UCSD-AML1 (cell line): Measurements from ENCODE around the gene ST6GALNAC3.

Experiments
- DNase-seq: peaks from one replicate; lab custom pipeline; 2025; ENCODE audit not compliant: unreplicated experiment; lab: John Stamatoyannopoulos, UW

The ST6GALNAC3 gene

DNA sequence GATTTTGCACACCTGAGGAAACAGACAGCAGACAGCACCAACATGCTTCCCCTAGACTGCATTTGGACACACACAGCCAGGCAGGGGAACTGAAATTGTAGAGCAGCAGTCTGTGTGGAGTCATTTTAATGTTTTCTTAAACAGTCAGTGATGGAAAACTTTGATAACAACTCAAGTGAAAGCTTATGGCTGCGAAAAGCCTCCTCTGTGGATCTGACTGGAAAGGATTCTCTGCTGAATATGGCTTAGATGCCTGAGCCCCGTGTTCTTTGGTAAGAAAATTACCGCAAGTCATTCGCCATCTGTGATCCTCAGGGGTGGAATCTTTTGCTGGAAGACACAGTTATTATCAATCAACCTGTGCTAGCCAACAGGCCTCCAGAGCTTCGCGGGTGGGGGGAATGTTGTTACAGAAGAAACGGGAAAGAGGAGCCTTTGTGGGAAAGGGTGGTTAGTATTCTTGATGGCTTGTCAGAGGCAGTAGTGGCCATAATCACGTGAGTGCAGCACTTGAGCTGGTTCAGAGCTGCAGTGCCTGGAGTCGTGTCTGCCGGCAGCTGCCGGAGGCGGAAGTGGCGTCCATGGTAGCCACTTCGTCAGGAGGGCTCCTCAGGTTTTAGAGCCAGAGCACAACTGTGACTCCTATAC, 204.7 kb downstream of the ST6GALNAC3 start:
- DNase-seq, result no peak

DNA sequence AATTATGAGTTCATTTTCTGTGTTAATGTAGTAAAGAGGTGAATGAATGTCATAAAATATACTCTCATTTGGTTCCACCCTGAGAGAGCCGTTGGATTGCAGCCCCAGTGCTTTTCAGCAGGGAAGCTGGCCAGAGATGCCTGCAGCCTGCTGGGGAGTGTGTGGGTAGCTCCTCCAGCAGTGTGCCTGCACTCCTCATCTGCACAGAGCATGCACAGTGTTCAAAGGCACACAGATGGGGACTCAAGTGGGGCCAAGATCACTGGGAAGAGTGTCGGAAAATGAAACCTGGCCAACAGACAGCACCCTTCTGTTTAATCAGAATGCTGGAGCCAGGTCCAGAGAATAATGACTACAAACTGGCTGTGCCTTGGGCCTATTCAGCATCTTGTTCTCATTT, 206.8 kb downstream of the ST6GALNAC3 start:
- DNase-seq, result no peak

DNA sequence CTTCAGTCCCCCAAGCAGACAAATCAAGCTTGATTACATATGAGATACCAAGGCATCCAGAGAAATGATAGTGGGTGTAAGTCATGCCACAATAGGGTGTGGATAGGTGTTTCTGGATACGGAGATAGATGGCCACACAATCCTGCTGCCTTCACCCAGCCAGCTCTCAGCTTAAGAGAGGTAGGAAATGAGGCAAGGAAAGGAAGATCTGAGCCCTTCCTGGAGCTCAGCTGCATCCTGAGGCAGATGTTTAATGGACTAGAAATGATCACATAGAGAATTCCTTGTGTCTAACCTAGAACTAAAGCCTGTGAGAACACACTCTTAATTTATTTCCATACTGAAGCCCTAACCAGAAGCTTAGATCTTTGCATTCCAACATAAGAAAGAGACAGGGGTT, 210.3 kb downstream of the ST6GALNAC3 start:
- DNase-seq, result no peak

DNA sequence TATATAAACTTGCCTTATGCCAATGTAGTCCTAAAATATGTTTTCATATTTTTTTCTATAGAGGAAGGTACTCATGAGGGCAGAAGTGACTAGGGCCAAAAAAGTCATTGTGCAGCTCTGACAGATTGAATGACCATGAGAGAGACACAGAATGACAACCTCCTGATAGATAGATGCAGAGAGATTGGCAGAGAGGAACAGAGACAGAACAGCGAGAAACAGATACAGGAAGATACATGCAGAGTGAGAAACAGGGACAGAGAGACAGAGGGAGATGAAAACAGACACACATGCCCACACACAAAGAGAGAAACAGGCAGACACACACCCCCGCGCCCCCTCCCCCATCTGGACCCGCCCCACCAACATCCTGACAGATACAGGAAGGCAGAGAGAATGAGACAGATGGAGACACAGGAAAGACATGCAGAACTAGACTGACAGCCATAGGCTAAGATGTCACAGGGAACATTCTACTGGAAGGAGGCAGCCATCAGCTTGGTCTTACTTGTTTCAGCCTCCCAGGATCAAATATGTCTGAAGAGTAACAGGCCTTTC, 211.1 kb downstream of the ST6GALNAC3 start:
- no peak for DNase-seq

DNA sequence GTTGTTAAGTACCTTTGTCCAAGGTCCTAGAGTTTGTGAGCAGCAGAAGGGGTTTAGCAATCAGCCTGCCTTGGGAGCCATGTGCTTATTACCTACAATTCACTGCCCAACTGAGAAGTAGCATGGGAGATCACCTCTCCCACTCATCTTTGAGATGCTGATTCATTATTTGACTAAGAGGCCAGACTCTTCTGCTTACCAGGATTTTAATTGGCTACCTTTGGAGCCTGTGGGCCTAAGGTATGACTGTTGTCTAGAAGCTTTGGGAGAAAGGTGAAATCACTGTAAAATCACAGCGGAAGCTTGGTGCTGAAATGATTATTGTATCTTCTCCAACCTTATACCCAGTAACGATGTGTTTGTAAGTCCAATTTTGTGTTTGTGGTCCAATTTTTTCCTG, 213.4 kb downstream of the ST6GALNAC3 start:
- DNase-seq, result no peak

DNA sequence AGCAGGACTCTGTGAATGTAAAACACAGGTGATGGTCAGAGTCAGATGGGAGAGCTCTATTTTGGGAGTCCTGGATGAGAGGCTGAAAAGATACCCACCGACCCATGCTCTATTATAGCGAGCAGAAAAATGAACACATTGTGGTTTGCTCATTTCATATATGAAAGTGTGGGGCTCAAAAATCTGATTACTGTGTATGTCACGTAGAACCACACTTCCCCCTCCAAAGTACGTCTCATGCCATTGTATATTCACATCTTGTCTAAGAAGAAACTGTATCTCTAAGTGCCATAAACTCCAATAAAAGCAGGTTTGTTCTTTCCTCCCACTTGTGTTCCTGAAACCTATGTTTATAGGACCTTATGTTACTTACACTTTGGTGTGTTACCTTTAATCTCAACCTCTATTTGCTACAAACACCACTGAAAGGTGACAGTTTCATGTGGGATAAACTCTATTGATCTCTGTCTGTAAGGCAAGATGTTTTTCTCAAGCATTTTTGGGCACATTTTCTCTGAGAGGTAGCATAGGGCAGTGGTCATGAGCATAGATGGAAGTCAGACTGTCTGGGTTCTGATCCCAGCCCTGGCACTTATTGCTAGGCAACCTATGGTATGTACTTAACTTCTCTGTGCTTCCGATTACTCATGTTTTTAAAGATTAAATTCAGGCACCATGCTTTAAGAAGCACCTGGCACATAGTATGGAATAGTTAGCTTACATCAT, 214.4 kb downstream of the ST6GALNAC3 start:
- no peak for DNase-seq

DNA sequence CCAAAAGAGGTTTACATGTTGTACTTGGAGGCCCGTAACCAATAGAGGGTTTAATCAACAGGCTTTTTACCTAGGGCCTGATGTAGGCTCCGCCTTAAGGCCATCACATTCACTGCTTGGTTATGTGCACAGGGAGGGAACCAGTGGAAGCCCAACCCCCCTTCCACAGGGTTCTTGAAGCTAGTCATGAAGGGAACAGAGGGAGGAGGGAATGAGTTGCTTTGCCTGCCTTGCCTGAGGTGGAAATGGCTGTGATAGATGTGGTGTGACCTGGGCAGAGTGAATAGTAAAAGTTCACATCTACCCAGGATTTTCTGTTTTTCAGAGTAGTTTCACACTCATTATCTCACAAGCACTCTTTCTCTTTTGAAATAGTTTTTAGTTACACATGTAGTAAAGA, 215.1 kb downstream of the ST6GALNAC3 start:
- no peak for DNase-seq

DNA sequence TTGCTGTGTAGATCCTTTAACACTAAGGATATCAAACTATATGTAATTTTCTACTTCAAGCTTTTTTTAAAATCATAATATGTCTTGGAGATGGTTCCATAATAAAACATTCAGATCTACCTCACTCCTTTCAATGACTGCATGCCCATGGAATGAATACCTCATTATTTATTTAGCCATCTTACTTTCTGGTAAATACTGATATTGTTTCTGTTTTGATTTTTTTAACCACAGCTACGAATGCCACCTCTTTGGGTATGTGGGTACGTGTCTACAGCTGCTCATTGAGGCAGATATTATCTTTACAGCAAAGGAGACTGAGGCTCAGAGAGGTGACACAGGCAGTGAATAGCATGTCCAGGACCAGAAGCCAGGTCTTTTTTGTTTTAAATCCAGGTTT, 215.7 kb downstream of the ST6GALNAC3 start:
- DNase-seq, result no peak

DNA sequence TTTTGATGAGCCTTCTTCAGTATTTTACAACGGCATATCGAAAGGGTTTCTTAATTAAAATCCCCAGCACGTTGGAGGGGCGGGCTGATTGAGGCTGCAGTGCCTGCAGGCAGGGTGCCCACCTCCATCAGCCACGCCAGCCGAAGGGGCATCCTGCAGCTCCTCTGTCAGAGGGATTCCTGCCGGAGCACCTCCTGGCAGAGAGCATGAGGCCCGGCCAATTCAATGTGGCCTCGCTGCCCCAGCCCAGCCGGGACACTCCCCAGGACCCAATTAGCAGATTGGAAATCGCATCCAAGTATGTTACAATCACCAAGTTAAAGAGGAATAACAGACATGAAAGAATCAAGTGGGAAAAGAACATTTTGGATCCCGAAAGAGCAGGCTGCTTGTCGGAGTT, 216.6 kb downstream of the ST6GALNAC3 start:
- DNase-seq, result no peak

DNA sequence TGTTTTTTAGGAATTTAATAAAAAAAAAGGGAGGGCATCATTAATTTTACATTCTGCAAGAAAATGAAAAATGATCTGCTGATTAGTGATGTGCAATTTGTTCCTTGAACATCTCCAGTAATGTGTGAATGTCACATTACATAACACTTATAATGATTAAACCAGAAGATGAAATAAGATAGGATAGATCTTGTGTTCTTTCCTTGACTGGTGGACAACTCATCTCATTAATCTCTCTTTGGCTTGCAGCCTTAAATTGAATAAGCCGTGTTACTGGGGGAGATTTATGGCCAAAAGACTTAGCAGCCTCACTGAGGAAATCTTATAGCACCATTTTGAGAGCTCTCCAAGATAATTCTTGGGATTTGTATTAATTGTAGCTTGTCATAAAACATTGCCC, 217.2 kb downstream of the ST6GALNAC3 start:
- no peak for DNase-seq

DNA sequence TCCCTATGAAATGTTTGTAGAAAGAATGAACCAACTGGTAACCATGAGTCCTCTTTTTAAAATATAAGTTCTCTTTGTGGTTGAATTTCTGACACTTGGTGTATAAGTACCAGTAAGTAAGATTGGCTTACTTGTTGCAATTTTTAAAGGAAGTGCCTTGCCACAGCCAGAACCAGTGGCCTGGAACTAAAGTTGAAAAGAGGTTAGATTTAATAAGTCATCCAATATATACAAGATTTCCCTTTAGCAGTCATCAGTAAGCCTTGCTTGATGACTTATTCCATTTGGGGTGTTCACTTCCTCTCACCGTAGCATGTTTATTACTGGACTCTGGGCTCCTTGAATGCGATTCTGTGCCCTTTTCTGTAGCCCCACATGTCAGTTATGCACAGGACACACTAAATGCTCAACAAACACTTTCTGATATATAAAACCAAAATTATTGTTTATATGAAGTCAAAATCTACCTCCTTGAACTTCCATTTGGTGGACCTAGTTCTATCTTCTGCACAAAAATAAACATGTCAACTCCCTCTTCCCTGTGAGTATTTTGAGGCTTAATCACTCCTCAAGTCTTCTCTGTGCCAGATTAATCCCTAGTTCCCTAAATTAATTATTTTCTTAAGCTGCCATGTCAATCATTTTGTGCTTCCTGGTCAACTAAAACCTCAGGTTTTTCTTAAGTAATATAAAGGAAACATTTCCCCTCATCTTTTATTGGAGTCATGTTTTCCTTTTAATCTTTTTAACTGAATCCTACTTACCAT, 218.1 kb downstream of the ST6GALNAC3 start:
- DNase-seq, result no peak

DNA sequence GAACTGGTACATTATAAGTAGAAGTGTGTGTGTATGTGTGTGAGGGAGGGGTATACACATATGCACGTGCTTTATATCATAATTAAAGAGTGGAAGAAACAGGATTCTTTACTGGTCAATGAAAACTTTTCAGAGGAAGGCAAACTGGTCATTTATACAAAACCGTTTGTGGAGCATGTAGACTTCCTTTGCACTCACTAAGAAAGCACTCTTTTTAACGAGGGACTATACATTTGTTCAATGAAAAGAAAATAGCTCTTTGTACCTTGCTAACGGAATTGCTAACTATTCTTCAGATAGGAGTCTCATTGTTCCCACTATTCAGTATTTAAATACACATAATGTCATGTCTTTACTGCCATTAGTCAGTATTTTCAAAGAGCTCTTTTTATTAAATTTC, 219.3 kb downstream of the ST6GALNAC3 start:
- no peak for DNase-seq

DNA sequence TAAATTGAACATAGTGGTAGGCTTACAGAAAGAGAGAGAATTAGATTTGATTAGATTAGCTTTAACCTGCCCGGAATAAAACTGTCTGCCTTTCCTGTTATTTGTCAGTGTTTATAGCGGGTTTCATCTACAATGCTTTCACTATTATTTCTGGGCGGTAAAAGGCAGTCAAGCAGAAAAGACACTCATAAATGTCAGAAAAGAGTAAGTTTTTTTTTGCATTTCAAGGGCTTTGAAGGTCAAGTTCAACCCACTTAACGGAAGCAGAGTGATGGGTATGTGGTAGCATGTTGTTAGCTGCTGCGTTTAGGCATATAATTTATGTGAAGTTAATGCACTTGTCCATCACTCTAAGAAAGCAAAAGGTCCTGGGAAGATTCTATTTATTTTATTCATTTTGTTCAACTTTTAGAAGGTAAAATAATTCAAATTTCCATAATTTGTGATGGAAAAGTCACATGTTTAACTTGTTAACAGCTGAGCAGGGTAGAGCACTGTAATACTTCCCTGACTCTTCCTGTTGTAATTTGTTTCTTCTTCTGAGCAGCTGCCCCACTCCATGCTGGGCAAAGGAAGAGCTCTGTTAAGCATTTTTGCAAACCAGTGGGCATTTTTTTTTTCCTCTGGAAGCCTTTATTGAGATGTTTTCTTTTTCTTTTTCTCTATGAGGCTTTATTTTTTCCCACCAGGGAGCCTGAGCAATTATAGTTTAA, 220.1 kb downstream of the ST6GALNAC3 start:
- DNase-seq, result no peak

DNA sequence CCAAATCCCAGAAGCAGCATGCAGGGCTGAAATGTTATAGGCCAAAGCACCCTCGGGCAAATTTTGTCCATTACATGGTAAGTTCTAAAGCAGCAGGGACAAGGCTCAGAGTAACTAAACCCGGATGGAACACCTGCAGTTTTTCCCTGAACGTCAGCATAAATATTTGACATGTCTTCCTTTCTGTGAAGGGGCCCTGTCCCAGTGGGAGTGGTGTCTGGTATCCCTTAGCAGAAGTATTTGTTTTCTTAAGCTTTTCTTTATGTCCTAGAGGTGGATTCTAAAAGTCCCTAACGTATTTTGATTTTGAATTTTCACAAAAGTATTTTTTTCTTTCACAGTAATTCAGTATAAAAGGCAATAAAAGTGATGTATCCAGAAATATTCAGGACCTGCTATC, 223.9 kb downstream of the ST6GALNAC3 start:
- no peak for DNase-seq

DNA sequence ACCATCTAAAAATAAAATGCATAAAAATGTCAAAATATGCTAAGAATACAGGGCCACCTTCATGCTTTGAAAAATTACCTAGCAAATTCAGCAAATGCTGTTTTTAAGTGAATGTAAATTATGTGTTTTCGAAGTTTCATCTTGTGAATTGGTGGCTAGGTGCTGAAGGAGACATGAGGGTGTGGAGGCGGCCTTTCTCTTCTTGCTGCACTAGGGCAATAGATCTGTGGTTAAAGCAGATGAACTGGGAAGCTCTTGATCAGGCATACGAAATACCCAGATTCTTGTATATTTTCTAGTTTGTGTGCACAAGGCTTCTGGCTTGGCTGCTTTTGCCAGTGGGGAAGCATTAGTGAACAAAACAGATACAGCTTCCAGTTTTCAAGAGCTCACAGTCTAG, 224.5 kb downstream of the ST6GALNAC3 start:
- no peak for DNase-seq

DNA sequence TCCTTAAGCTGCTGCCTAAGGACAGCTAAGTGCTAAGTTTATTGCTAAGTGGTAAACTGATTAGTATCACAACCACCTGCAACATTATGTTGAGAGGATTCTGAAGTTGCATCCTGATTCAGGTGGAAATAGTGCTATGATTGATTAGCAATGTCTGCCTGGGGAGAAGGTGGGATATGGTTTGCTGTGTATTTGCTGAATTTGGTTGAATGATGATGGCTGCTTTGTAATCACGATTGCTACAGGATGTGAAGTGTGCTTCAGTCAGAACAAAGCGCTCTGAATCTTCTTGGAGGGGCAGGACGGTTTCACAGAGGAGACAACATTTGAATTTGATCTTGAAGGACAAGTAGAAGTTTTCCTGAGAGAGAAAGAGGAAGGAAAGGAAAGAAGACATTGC, 226.0 kb downstream of the ST6GALNAC3 start:
- DNase-seq, result no peak

DNA sequence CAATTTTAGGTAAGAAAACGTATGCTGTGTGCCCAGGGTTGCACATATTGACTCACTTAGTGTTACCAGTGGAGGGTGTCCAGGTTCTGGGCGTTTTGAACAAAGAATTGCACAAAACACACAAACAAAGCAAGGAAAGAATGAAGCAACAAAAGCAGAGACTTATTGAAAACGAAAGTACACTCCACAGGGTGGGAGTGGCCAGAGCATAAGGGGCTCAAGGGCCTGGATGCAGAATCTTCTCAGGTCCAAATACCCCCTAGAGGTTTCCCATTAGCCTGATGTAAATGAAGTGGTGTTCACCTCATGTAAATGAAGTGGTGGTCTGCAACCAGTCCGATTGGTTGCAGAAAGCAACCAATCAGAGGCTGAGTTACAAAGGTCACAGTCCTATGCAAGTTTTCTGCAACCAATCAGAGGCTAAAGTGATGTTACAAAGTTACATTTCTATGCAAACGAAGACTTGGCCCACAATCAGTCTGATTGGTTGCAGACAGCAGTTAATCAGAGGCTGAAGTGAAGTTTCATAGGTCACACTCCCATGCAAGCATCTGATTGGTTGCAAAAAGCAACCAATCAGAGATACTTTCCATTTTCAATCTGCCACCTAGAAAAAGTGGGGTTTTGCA, 228.3 kb downstream of the ST6GALNAC3 start:
- no peak for DNase-seq

DNA sequence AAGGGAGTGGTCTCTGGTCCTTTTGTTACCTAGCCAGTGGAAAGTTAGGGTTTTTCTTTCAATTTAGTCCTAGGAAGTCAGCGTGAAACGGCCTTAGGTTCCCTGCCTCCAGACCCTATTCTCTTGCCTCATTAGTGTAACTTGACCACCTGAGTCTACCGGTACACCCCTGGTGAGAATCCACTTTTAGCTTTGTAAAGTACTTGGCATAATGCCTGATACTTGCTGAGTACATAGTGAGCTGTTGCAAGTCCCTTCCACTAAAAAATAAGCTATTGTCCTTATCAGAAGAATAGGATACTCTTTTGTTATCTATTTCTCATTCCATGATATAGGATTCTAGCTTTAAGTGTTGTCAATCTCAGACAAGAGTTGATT, 228.8 kb downstream of the ST6GALNAC3 start:
- DNase-seq, result no peak

DNA sequence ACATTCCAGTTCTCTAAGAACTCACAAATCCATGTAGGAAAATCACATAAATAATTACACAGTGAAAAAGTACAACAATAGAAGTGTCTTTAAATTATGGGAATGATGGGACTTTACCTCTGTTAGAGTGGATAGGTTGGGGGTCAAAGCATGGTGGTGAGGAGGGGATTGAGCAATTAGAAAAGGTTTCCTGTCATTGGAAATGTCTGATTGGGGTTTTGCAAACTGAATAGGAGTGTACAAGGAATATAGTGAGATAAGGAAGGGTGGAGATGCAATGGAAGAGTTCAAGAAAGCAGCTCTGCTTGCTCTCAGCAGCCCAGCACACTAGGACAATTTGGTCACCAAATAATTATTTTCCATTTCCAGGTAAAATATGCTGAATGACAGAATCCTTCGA, 238.8 kb downstream of the ST6GALNAC3 start:
- no peak for DNase-seq

DNA sequence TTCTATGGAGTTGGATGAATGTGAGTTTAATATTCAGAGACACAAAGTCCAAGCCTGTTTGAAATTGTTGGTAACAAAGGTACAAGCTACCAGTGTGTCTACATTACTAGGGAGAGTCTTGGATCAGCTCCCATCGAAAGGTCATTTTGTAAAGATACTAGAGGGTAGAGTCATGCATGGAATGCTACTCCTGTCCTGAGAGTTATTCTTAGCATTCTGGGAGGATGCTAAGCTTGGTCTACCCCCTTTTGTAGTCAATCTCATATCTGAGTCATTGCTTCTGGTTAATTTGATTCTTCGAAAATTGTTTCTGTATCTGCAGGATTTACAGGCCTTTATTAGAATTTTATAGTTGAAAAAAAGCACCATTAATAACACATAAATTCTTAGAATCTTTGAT, 240.2 kb downstream of the ST6GALNAC3 start:
- no peak for DNase-seq
